ENCODE measurements around the gene SNPH. TPM values are rescaled to one million over a fixed set of nuclear protein-coding genes. Genes with fewer than 3 reads are reported as not detected.

SNPH gene
- total and polyA plus RNA-seq, 2 of the 8 experiments (the other 6 are each of a cell fraction or from before 2014, with no cell fraction given): 0.98 to 4.9 TPM

GRCh38 chr20:1334370-1334731, 68.3 kb downstream of the SNPH start:
- Histone ChIP-seq H3K23ac (ENCODE audit: insufficient read length) (no peak overlapping the region), H2AK5ac (ENCODE audit: low read depth, low read length) (no peak overlapping the region), H3K79me1 (ENCODE audit: low read depth, low read length) (peaks cover 13% of the 10 kb centered on the region), H3K36me3 (ENCODE audit: control insufficient read depth in 2 of 4, insufficient read depth in 4 of 4, low read length in 3 of 4) (peaks cover 0 to 3% (median 0%) of the 10 kb centered on the region in 4 experiments; a peak in 1 of 8 replicates), H4K91ac (replicated peaks; ENCODE audit: insufficient read length, low read length) (no peak overlapping the region), H3K56ac (replicated peaks; ENCODE audit: insufficient read length, low read depth, low read length) (no peak overlapping the region), H3K14ac (ENCODE audit: insufficient read length) (no peak overlapping the region), H4K8ac (ENCODE audit: extremely low read depth, insufficient read depth, low read length) (no peak overlapping the region), H3K27me3 (replicated peaks in 1 of 4; ENCODE audit: control insufficient read depth in 3 of 4, extremely low read depth in 1 of 4, insufficient read depth in 3 of 4, low read length in 3 of 4) (no peaks in the 10 kb centered on the region), H2BK20ac (ENCODE audit: low read length) (no peak overlapping the region), H2BK12ac (ENCODE audit: low read depth, low read length) (no peak overlapping the region), H3K4me3 (ENCODE audit: extremely low read depth in 1 of 4, insufficient read depth in 2 of 4, low read depth in 3 of 4, low read length in 4 of 4) (no peak overlapping the region), H2AFZ (ENCODE audit: low read length) (no peak overlapping the region), H3K4me1 (replicated peaks in 1 of 4; ENCODE audit: control insufficient read depth in 3 of 4, insufficient read depth in 4 of 4, low read length in 3 of 4) (peaks cover 0 to 2% (median 0%) of the 10 kb centered on the region in 4 experiments; a peak in 3 of 7 replicates), H3K27ac (ENCODE audit: low read depth, low read length) (no peak overlapping the region), H3K9me3 (ENCODE audit: insufficient read depth in 2 of 2, low read depth in 1 of 2, low read length in 1 of 2) (no peaks in the 10 kb centered on the region), H3K4me2 (ENCODE audit: insufficient read depth in 1 of 2, low read depth in 2 of 2, low read length in 2 of 2) (no peak overlapping the region), H3K9ac (replicated peaks in 1 of 4; ENCODE audit: extremely low read depth in 1 of 4, low read depth in 3 of 4, low read length in 3 of 4) (no peak overlapping the region), H4K20me1 (replicated peaks in 1 of 2; ENCODE audit: control insufficient read depth in 1 of 2, insufficient read depth in 2 of 2, low read length in 2 of 2) (peaks cover 7 to 28% of the 10 kb centered on the region in 2 experiments), H4K5ac (ENCODE audit: insufficient read length, low read depth, low read length) (no peak overlapping the region), H2BK15ac (ENCODE audit: low read length) (no peak overlapping the region), H3K23me2 (ENCODE audit: low read depth, low read length) (no peaks in the 10 kb centered on the region), H3K4ac (replicated peaks; ENCODE audit: insufficient read length, low read depth, low read length) (no peak overlapping the region), H2BK5ac (ENCODE audit: low read depth, low read length) (no peak overlapping the region), H3K79me2 (ENCODE audit: control insufficient read depth in 1 of 2, insufficient read depth in 2 of 2, low read length in 2 of 2) (peaks cover 3 to 13% of the 10 kb centered on the region in 2 experiments; a peak in 1 of 4 replicates), H3K18ac (ENCODE audit: extremely low read depth, low read length) (no peak overlapping the region), H2BK120ac (replicated peaks; ENCODE audit: low read depth, low read length) (no peak overlapping the region)
- no peak for FAIRE-seq
- peak in 1 of 2 experiments; percentile 24 for DNase-seq (ENCODE audit: low read depth in 1 of 2, low spot score in 2 of 2)
- CTCF ChIA-PET (ENCODE audit: partially characterized antibody): interaction anchor here (0.8 to 2.4 kb wide), 3 partner anchors 15 to 64 kb away, joined by 3 to 7 read pairs (median 4); no protein-coding TSS in a partner anchor
- 80% methylated on average over 4 of the region's 4 CpGs; no CpG with 5 or more reads in 1 of the 2 experiments for WGBS, 2 experiments (ENCODE audit: extremely low coverage in 1 of 2, insufficient coverage in 1 of 2, insufficient read length in 1 of 2, insufficient replicate concordance in 2 of 2, low coverage in 1 of 2, low lambda C conversion rate in 2 of 2, missing lambda C conversion rate in 1 of 2)
- POLR2A ChIA-PET (ENCODE audit: partially characterized antibody): interaction anchor here (0.6 kb wide), 2 partner anchors 48 to 480 kb away, joined by 3 read pairs; no protein-coding TSS in a partner anchor
- TF ChIP-seq TEAD4 (IDR thresholded peaks at IDR 0.05; ENCODE audit: low read depth, low read length): no peak
- TF ChIP-seq TCF12 (IDR thresholded peaks at IDR 0.05; ENCODE audit: low read depth, low read length): no peak
- TF ChIP-seq SIN3A (conservative IDR thresholded peaks at IDR 0.05 in 1 of 2, IDR thresholded peaks at IDR 0.05 in 1 of 2; ENCODE audit: low read depth in 1 of 2, low read length in 2 of 2): no peak
- no peak for TF ChIP-seq POU5F1 (IDR thresholded peaks at IDR 0.05; ENCODE audit: low read depth, low read length)
- TF ChIP-seq RBBP5 (IDR thresholded peaks at IDR 0.05; ENCODE audit: borderline replicate concordance, low read depth, low read length): no peak
- TF ChIP-seq CHD2 (IDR thresholded peaks at IDR 0.05; ENCODE audit: low read length): no peak
- no peak for TF ChIP-seq MAFK (IDR thresholded peaks at IDR 0.05; ENCODE audit: low read depth, low read length)
- TF ChIP-seq CTCF (IDR thresholded peaks at IDR 0.05; ENCODE audit: control extremely low read depth in 1 of 3, insufficient read depth in 1 of 3, low read depth in 1 of 3, low read length in 3 of 3): no peak
- TF ChIP-seq CREB1 (IDR thresholded peaks at IDR 0.05): no peak
- TF ChIP-seq GTF2F1 (IDR thresholded peaks at IDR 0.05; ENCODE audit: borderline replicate concordance, low read depth, low read length): no peak
- no peak for TF ChIP-seq ASH2L (IDR thresholded peaks at IDR 0.05; ENCODE audit: low read length)

All from H1 (cell line).